Muscle of back (tissue), 11 donors: ENCODE measurements around the gene TMEM235. TPM values are rescaled to one million over a fixed set of nuclear protein-coding genes. Genes with fewer than 3 reads are reported as not detected.

Experiments used
- DNase-seq, 3 donors: peaks; one replicate each; pipeline versions ENCODE4 v3.0.0 to v3.0.0-alpha.2; 2013
- polyA plus RNA-seq, 10 donors: library from polyadenylated mRNA; unstranded; fragments of 120-200 nt; gene quantifications; one replicate each; pipeline ENCODE4 v1.2.1, GENCODE V29; 2013; ENCODE audit not compliant: insufficient read length in 10 of 10

TMEM235 gene
- polyA plus RNA-seq, 10 donors, result 0.11 to 0.14 TPM; not detected in 8

- no peak for DNase-seq
Measured at GRCh38 chr17:78271419-78272170, 40.2 kb downstream of the TMEM235 start.

GRCh38 chr17:78272181-78272913 is 40.9 kb downstream of the TMEM235 start:
- DNase-seq, result peak in 2 of 3 donors; percentile 35 to 72

- DNase-seq, result no peak
Measured at GRCh38 chr17:78272914-78273258, 41.5 kb downstream of the TMEM235 start.

DNA sequence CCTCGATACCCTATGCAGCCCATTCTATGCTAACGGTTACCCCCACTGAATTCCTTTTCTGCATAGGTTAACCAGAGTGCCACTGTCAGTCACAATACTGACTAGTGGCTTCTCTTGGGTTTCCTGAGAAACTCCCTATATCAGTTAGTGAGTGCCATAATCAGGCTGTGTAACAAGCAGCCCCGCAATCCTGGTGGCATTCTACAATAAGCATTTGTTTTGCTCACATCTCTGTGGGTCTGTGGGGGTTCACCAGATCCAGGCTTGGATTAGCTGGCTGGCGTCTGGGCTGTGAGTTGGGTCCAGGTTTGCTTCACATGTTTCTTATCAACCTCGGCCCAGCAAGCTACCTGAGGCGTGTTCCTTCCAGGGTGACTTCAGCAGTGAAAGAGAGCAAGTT is 42.4 kb downstream of the TMEM235 start:
- no peak for DNase-seq

DNA sequence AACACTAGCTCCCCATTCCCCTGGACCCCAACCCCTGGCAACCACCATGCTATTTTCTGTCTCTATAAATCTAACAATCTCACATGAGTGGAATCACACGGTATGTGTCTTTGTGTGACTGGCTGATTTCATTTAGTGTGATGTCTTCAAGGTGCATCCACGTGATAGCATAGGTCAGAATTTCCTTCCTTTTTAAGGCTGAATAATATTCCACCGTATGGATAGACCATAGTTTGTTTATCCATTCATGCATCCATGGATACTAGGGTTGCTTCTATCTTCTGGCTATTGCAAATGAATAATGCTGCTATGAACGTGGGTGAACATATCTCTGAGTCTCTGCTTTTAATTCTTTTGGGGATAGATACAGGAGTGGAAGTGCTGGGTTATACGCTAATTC is 43.9 kb downstream of the TMEM235 start:
- DNase-seq, result no peak

DNA sequence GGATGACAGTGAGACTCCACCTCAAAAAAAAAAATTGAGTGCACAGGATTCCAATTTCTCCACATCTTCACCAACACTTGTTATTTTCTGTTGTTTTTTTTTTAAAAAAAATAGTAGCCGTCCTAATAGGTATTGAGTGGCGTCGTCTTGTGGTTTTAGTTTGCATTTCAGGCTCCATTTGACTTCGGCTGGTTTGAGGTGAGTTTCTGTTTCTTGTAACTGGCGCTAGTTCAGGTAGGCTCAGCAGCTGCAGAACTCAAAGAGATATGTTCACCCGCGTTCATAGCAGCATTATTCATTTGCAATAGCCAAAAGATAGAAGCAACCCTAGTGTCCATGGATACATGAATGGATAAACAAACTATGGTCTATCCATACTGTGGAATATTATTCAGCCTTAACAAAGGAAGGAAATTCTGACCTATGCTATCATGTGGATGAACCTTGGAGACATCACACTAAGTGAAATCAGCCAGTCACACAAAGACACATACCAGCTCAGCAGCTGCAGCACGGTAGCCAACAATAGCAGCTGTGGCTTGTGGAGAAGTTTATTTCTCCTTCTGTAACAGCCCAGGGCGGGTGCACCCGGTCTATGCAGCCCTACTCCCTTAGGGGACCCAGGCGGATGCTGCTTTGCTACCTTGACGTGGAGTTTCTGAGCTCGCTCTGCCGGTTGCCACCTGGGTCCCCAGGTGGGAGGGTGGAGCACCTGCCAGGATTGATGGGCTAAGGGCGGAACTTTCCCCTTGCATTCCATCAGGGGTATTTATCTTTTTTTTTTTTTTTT is 44.9 kb downstream of the TMEM235 start:
- no peak for DNase-seq

- DNase-seq, result peak in 1 of 3 donors; percentile 49
Measured at GRCh38 chr17:78278139-78278741, 46.8 kb downstream of the TMEM235 start.

GRCh38 chr17:78279360-78279990 is 48.0 kb downstream of the TMEM235 start:
- no peak for DNase-seq

DNA sequence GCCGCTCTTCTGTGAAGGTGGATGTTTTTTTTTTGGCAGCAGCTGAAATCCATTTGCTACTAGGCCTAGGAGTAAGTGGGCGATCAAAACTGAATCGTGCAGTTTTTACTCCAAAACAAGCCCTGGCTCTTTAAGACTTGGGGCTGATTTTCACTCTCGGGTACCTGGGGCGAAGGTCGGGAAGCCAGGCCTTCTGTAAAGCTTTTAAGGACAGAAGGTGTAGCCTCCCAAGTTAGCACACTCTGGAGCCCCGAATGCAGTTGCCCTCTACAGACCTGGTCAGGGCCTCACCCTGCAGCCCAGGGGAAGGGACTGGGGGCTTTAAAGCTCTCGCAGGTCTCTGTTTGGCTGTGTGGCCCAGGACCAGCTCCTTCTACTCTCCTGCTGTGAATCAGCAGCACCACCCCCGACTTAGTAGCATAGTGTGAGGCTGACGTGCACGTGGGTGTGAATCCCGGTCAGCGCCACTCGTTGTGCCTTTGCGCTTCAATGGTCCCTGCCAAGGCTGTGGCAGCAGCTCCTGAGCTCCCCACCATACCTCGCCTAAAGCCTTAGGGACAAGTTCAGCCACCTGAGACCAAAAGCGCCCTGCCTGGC is 49.9 kb downstream of the TMEM235 start:
- no peak for DNase-seq

GRCh38 chr17:78284146-78284545 is 52.7 kb downstream of the TMEM235 start:
- no peak for DNase-seq

GRCh38 chr17:78289004-78289403 is 57.6 kb downstream of the TMEM235 start:
- no peak for DNase-seq

- peak; percentile 85 to 93 (median 89) for DNase-seq
Measured at GRCh38 chr17:78289802-78290363, 58.5 kb downstream of the TMEM235 start.

Other genes with a start within 250 kb of the TMEM235 start
- gene TMC6, start 102.9 kb upstream of the TMEM235 start, polyA plus RNA-seq, result 10 to 100 TPM; 18.6 to 33.0 (median 22.6) TPM
- gene TMC8, start 100.9 kb upstream of the TMEM235 start, polyA plus RNA-seq, result 10 to 100 TPM in 1 of 10 donors, 1 to 10 TPM in 9; 1.9 to 14.0 (median 3.0) TPM
- gene C17orf99, start 85.2 kb upstream of the TMEM235 start, polyA plus RNA-seq, result 1 to 10 TPM in 6 of 10 donors, under 1 TPM in 4; 0.51 to 1.7 (median 1.1) TPM
- gene SYNGR2, start 63.0 kb upstream of the TMEM235 start, polyA plus RNA-seq, result 10 to 100 TPM; 56.6 to 89.8 (median 81.4) TPM
- 10 to 100 TPM; 12.7 to 40.5 (median 19.7) TPM for gene TK1, start 44.6 kb upstream of the TMEM235 start, polyA plus RNA-seq
- gene AFMID, start 44.3 kb upstream of the TMEM235 start, polyA plus RNA-seq, result 10 to 100 TPM; 28.3 to 39.5 (median 32.1) TPM
- gene BIRC5, start 17.4 kb upstream of the TMEM235 start, polyA plus RNA-seq, result 10 to 100 TPM; 10.3 to 26.3 (median 15.8) TPM
- gene SOCS3, start 128.4 kb downstream of the TMEM235 start, polyA plus RNA-seq, result 100 to 1,000 TPM in 1 of 10 donors, 10 to 100 TPM in 7, 1 to 10 TPM in 2; 4.2 to 161 (median 21.2) TPM
- 10 to 100 TPM; 17.2 to 30.6 (median 23.7) TPM for gene PGS1, start 147.0 kb downstream of the TMEM235 start, polyA plus RNA-seq